DMS 273 treated with DMSO at 0.1 percent for 48 hours (cell line): ENCODE measurements around the gene RPRM.
"Not testable (repeated sequence)": the region's sequence is repeated elsewhere in the genome, so short reads cannot be mapped to it uniquely, and the experiment has no call there.

Experiments used
- DNase-seq: peaks from one replicate; lab custom pipeline; 2025; lab: John Stamatoyannopoulos, UW

The RPRM gene

GRCh38 chr2:153478289-153479261 is at the start of gene RPRM:
TSS of gene RPRM (minus strand) at chr2:153478762. CDS start at chr2:153478565, 197 bp downstream.
- DNase-seq = peak; percentile 74

GRCh38 chr2:153519257-153519875 is 40.8 kb upstream of the RPRM start:
- no peak for DNase-seq

GRCh38 chr2:153512331-153512730 is 33.8 kb upstream of the RPRM start:
- DNase-seq = no peak

GRCh38 chr2:153510996-153511395 is 32.4 kb upstream of the RPRM start:
- no peak for DNase-seq

- no peak for DNase-seq
Measured at GRCh38 chr2:153509133-153509532, 30.6 kb upstream of the RPRM start.

GRCh38 chr2:153506499-153506898 is 27.9 kb upstream of the RPRM start:
- not testable (repeated sequence) for DNase-seq

GRCh38 chr2:153499439-153499838 is 20.9 kb upstream of the RPRM start:
- no peak for DNase-seq

GRCh38 chr2:153497938-153498629 is 19.5 kb upstream of the RPRM start:
- peak; percentile 28 for DNase-seq

- DNase-seq = no peak
Measured at GRCh38 chr2:153495725-153496124, 17.2 kb upstream of the RPRM start.

- DNase-seq = no peak
Measured at GRCh38 chr2:153488072-153488471, 9.5 kb upstream of the RPRM start.

GRCh38 chr2:153487448-153487847 is 8.9 kb upstream of the RPRM start:
- no peak for DNase-seq

GRCh38 chr2:153479573-153479972 is 1.0 kb upstream of the RPRM start:
- DNase-seq = no peak

GRCh38 chr2:153477636-153478288 is 800 bp downstream of the RPRM start:
- DNase-seq = no peak

- DNase-seq = no peak
Measured at GRCh38 chr2:153476816-153477635, 1.5 kb downstream of the RPRM start.

GRCh38 chr2:153476491-153476815 is 2.1 kb downstream of the RPRM start:
- DNase-seq = no peak

- no peak for DNase-seq
Measured at GRCh38 chr2:153474876-153475435, 3.6 kb downstream of the RPRM start.

GRCh38 chr2:153474407-153474806 is 4.2 kb downstream of the RPRM start:
- no peak for DNase-seq

GRCh38 chr2:153470867-153471266 is 7.7 kb downstream of the RPRM start:
- DNase-seq = no peak

- DNase-seq = no peak
Measured at GRCh38 chr2:153464395-153464794, 14.2 kb downstream of the RPRM start.

- no peak for DNase-seq
Measured at GRCh38 chr2:153462338-153462859, 16.2 kb downstream of the RPRM start.

GRCh38 chr2:153461453-153461852 is 17.1 kb downstream of the RPRM start:
- no peak for DNase-seq
